Neural cell (in vitro differentiated cells): ENCODE measurements around the gene RABGAP1L. TPM values are rescaled to one million over a fixed set of nuclear protein-coding genes. Genes with fewer than 3 reads are reported as not detected.

Experiments
- H2AFZ ChIP-seq: fragments of 200-600, 300-800 bp; sonication (generic), shearing (Covaris generic); 2 replicates; pipeline ENCODE4 v1.6.0; 2014; ENCODE audit warnings: low read depth, mild to moderate bottlenecking, antibody characterized with exemption, low read length, moderate library complexity
- H3F3A ChIP-seq: fragments of 200-600 bp; shearing (Covaris generic); 2 replicates; pipeline ENCODE4 v1.6.1; 2016; ENCODE audit warnings: mild to moderate bottlenecking, moderate library complexity, mixed read lengths, antibody characterized with exemption, low read length; ENCODE audit not compliant: insufficient read depth, poor library complexity, severe bottlenecking
- H3K27ac ChIP-seq: fragments of 200-600, 300-800 bp; sonication (generic), shearing (Covaris generic); 2 replicates; pipeline ENCODE4 v1.5.1; 2014; ENCODE audit warnings: mild to moderate bottlenecking, low read length, moderate library complexity
- H3K27me3 ChIP-seq: fragments of 300-800, 200-600 bp; sonication (generic), shearing (Covaris generic); 2 replicates; pipeline ENCODE4 v1.6.0; 2014; ENCODE audit warnings: mild to moderate bottlenecking, low read depth, low read length, moderate library complexity; ENCODE audit not compliant: insufficient read depth
- H3K36me3 ChIP-seq: fragments of 300-800, 200-600 bp; sonication (generic), shearing (Covaris generic); 2 replicates; pipeline ENCODE4 v1.5.1; 2014; ENCODE audit warnings: mild to moderate bottlenecking, antibody characterized with exemption, low read length, moderate library complexity; ENCODE audit not compliant: insufficient read depth
- H3K4me2 ChIP-seq: fragments of 300-800, 200-600 bp; sonication (generic), shearing (Covaris generic); 2 replicates; pipeline ENCODE4 v1.6.0; 2014; ENCODE audit warnings: mild to moderate bottlenecking, low read length
- H3K4me3 ChIP-seq: fragments of 300-800, 200-600 bp; sonication (generic), shearing (Covaris generic); 2 replicates; pipeline ENCODE4 v1.5.1; 2014; ENCODE audit warnings: mild to moderate bottlenecking, low read length, moderate library complexity
- H3K79me2 ChIP-seq: fragments of 200-600 bp; shearing (Covaris generic); replicated peaks from 2 replicates; pipeline ENCODE4 v1.6.0; 2014; ENCODE audit warnings: mild to moderate bottlenecking, low read length, moderate library complexity; ENCODE audit not compliant: insufficient read depth
- H3K9ac ChIP-seq: fragments of 300-800, 200-600 bp; sonication (generic), shearing (Covaris generic); 2 replicates; pipeline ENCODE4 v1.6.1; 2016; ENCODE audit warnings: mild to moderate bottlenecking, low read length, mixed read lengths
- H3K9me2 ChIP-seq: fragments of 200-600 bp; shearing (Covaris generic); 2 replicates; pipeline ENCODE4 v1.6.1; 2016; ENCODE audit warnings: mild to moderate bottlenecking, low read length, mixed read lengths; ENCODE audit not compliant: insufficient read depth
- H3K9me3 ChIP-seq: fragments of 200-600, 300-800 bp; sonication (generic), shearing (Covaris generic); 2 replicates; pipeline ENCODE4 v1.6.1; 2016; ENCODE audit warnings: mild to moderate bottlenecking, mixed run types, low read length, moderate library complexity, mixed read lengths
- H4K20me1 ChIP-seq: fragments of 200-600 bp; shearing (Covaris generic); 2 replicates; pipeline ENCODE4 v1.6.1; 2016; ENCODE audit warnings: mild to moderate bottlenecking, mixed run types; ENCODE audit not compliant: insufficient read depth
- EP300 ChIP-seq: fragments of 450-650 bp; conservative IDR thresholded peaks from 2 replicates; pipeline ENCODE4 v1.6.1; 2014; ENCODE audit warnings: antibody characterized with exemption, mild to moderate bottlenecking, moderate library complexity; ENCODE audit not compliant: poor library complexity, severe bottlenecking
- EZH2 ChIP-seq: fragments of 200-600, 300-800 bp; shearing (Covaris generic), sonication (generic); IDR thresholded peaks from 2 replicates; pipeline ENCODE4 v1.6.1; 2014; ENCODE audit warnings: antibody characterized with exemption, low read length, borderline replicate concordance, mild to moderate bottlenecking; ENCODE audit not compliant: insufficient read depth, poor library complexity, severe bottlenecking
- MXI1 ChIP-seq: fragments of 450-650 bp; conservative IDR thresholded peaks from 2 replicates; pipeline ENCODE4 v1.6.1; 2014; ENCODE audit warnings: antibody characterized with exemption, mild to moderate bottlenecking; ENCODE audit not compliant: poor library complexity, severe bottlenecking
- POLR2AphosphoS5 ChIP-seq: IDR thresholded peaks from 2 replicates; pipeline ENCODE4 v1.6.1; 2012
- RAD21 ChIP-seq: fragments of 450-650 bp; conservative IDR thresholded peaks from 2 replicates; pipeline ENCODE4 v1.6.1; 2014; ENCODE audit warnings: antibody characterized with exemption, mild to moderate bottlenecking, moderate library complexity
- SMC3 ChIP-seq: fragments of 450-650 bp; conservative IDR thresholded peaks from 2 replicates; pipeline ENCODE4 v1.6.1; 2014; ENCODE audit warnings: antibody characterized with exemption, mild to moderate bottlenecking, moderate library complexity; ENCODE audit not compliant: poor library complexity
- TAF1 ChIP-seq: IDR thresholded peaks from 2 replicates; pipeline ENCODE4 v1.6.1; 2012; ENCODE audit warnings: low read depth
- polyA plus RNA-seq: library from polyadenylated mRNA; depleted of rRNA; stranded (reverse); fragments of >200 nt; gene quantifications from 2 replicates; pipeline ENCODE4 v1.2.3, GENCODE V29; 2014
- TF ChIP-seq, protein P1 (sequence below): fragments of 450-650 bp; IDR thresholded peaks from 2 replicates; pipeline ENCODE4 v1.5.1; 2014; ENCODE audit warnings: antibody characterized with exemption, mild to moderate bottlenecking, moderate library complexity; ENCODE audit not compliant: poor library complexity, severe bottlenecking
- TF ChIP-seq, protein P2 (sequence below): IDR thresholded peaks from 2 replicates; pipeline ENCODE4 v1.6.1; 2012; ENCODE audit warnings: borderline replicate concordance

Gene RABGAP1L
- polyA plus RNA-seq, 1 donor from 2014 or later = 32.2 TPM

DNA sequence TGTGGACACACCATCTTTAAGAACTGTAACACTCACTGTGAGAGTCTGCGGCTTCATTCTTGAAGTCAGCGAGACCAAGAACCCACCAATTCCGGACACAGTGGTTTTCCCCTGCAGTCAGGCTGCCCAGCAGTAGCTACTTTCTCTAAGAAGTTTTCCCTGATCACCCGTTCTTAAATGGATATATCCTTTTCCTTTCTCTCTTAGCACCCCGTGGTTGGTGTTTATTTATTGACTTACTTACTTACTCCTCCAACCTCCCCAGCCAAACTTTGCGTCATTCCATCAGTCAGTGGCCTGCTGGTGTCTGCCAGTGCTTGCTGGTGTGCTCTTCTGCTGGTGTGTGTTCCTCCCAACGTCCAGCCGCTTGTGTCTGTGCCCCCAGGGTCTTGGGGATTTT lies 553.2 kb downstream of the RABGAP1L start:
- H3K4me2 ChIP-seq = no peak overlapping the region
- TF ChIP-seq, protein P1, sequence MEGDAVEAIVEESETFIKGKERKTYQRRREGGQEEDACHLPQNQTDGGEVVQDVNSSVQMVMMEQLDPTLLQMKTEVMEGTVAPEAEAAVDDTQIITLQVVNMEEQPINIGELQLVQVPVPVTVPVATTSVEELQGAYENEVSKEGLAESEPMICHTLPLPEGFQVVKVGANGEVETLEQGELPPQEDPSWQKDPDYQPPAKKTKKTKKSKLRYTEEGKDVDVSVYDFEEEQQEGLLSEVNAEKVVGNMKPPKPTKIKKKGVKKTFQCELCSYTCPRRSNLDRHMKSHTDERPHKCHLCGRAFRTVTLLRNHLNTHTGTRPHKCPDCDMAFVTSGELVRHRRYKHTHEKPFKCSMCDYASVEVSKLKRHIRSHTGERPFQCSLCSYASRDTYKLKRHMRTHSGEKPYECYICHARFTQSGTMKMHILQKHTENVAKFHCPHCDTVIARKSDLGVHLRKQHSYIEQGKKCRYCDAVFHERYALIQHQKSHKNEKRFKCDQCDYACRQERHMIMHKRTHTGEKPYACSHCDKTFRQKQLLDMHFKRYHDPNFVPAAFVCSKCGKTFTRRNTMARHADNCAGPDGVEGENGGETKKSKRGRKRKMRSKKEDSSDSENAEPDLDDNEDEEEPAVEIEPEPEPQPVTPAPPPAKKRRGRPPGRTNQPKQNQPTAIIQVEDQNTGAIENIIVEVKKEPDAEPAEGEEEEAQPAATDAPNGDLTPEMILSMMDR = no peak
- TF ChIP-seq TAF1 (no peak), POLR2AphosphoS5 (no peak), EZH2 (no peak), RAD21 (no peak), SMC3 (no peak), EP300 (no peak), MXI1 (no peak)
- TF ChIP-seq, protein P2, sequence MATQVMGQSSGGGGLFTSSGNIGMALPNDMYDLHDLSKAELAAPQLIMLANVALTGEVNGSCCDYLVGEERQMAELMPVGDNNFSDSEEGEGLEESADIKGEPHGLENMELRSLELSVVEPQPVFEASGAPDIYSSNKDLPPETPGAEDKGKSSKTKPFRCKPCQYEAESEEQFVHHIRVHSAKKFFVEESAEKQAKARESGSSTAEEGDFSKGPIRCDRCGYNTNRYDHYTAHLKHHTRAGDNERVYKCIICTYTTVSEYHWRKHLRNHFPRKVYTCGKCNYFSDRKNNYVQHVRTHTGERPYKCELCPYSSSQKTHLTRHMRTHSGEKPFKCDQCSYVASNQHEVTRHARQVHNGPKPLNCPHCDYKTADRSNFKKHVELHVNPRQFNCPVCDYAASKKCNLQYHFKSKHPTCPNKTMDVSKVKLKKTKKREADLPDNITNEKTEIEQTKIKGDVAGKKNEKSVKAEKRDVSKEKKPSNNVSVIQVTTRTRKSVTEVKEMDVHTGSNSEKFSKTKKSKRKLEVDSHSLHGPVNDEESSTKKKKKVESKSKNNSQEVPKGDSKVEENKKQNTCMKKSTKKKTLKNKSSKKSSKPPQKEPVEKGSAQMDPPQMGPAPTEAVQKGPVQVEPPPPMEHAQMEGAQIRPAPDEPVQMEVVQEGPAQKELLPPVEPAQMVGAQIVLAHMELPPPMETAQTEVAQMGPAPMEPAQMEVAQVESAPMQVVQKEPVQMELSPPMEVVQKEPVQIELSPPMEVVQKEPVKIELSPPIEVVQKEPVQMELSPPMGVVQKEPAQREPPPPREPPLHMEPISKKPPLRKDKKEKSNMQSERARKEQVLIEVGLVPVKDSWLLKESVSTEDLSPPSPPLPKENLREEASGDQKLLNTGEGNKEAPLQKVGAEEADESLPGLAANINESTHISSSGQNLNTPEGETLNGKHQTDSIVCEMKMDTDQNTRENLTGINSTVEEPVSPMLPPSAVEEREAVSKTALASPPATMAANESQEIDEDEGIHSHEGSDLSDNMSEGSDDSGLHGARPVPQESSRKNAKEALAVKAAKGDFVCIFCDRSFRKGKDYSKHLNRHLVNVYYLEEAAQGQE = no peak

DNA sequence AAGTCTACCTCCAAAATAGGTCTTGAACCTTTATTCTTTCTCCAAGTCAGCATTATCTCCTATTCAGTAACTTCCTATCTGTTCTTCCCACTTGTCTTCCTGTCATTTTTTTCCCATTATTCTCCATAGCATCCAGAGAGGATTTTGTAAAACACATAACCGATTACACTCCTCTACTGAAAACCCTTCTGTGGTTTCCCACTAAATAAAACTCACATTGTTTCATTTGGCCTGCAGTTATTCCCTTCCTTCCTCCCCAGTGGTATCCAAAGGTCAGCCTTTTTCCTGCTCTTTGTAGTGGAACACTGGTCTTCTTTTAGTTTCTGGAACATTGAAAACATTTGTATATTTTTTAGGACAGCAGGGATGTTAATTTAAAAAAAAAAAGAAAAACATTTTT lies 554.5 kb downstream of the RABGAP1L start:
- no peak for TF ChIP-seq MXI1
- TF ChIP-seq, protein P2 = no peak
- Histone ChIP-seq H3K36me3 (no peaks in the 10 kb centered on the region), H4K20me1 (no peaks in the 10 kb centered on the region), H3K9me3 (no peaks in the 10 kb centered on the region), H3F3A (no peaks in the 10 kb centered on the region), H3K4me3 (no peak overlapping the region), H3K9me2 (no peaks in the 10 kb centered on the region), H3K79me2 (no peaks in the 10 kb centered on the region), H2AFZ (no peak overlapping the region), H3K4me2 (no peak overlapping the region), H3K27ac (no peak overlapping the region), H3K9ac (no peak overlapping the region), H3K27me3 (no peaks in the 10 kb centered on the region)

More for the DNA sequence above, 553.2 kb downstream of the RABGAP1L start:
- Histone ChIP-seq H3F3A (no peaks in the 10 kb centered on the region), H3K9me3 (no peaks in the 10 kb centered on the region), H3K27ac (no peak overlapping the region), H3K27me3 (no peaks in the 10 kb centered on the region), H2AFZ (no peak overlapping the region), H3K79me2 (no peaks in the 10 kb centered on the region), H3K9ac (no peak overlapping the region), H3K36me3 (no peaks in the 10 kb centered on the region), H3K9me2 (no peaks in the 10 kb centered on the region), H4K20me1 (no peaks in the 10 kb centered on the region), H3K4me3 (no peak overlapping the region)
